HepG2 (cell line): ENCODE results near the gene MPPE1. TPM values are rescaled to one million over a fixed set of nuclear protein-coding genes. Genes with fewer than 3 reads are reported as not detected.

ENCODE experiments used
- CEBPG ChIP-seq: IDR thresholded peaks from 2 replicates; pipeline ENCODE4 v1.6.1; 2016
- CREM ChIP-seq, 2 experiments: sonication (generic) in 1 of 2; formaldehyde crosslinking in 1 of 2; IDR thresholded peaks; 2 replicates each; pipeline versions ENCODE4 v1.4.0 to v1.6.1; 2016 to 2020; ENCODE audit warnings: antibody characterized with exemption in 1 of 2, mild to moderate bottlenecking in 1 of 2, missing genetic modification reagents in 1 of 2
- DMAP1 ChIP-seq: IDR thresholded peaks from 2 replicates; pipeline ENCODE4 v1.6.1; 2016
- KDM3A ChIP-seq: IDR thresholded peaks from 2 replicates; pipeline ENCODE4 v1.6.1; 2018; ENCODE audit warnings: low read depth, missing compliant biosample characterization
- MTF1 ChIP-seq: sonication (generic); formaldehyde crosslinking; IDR thresholded peaks from 2 replicates; pipeline ENCODE4 v1.5.0; 2020; ENCODE audit warnings: missing genetic modification reagents
- NCOA5 ChIP-seq: sonication (generic); formaldehyde crosslinking; IDR thresholded peaks from 2 replicates; pipeline ENCODE4 v1.4.0; 2020; ENCODE audit warnings: missing genetic modification reagents
- PRMT3 ChIP-seq: sonication (generic); formaldehyde crosslinking; IDR thresholded peaks from 2 replicates; pipeline ENCODE4 v1.8.1; 2022; ENCODE audit warnings: low read depth, mild to moderate bottlenecking, moderate library complexity, missing genetic modification reagents, borderline replicate concordance
- RFXAP ChIP-seq: sonication (generic); formaldehyde crosslinking; IDR thresholded peaks from 2 replicates; pipeline ENCODE4 v1.4.0; 2020; ENCODE audit warnings: missing genetic modification reagents, borderline replicate concordance
- SMAD1 ChIP-seq: sonication (generic); formaldehyde crosslinking; IDR thresholded peaks from 2 replicates; pipeline ENCODE4 v1.4.0; 2020; ENCODE audit warnings: missing genetic modification reagents, low read depth, mild to moderate bottlenecking, borderline replicate concordance
- TOPORS ChIP-seq: sonication (generic); formaldehyde crosslinking; IDR thresholded peaks from 2 replicates; pipeline ENCODE4 v1.8.0; 2023; ENCODE audit warnings: mild to moderate bottlenecking, missing genetic modification reagents
- ZFP36L1 ChIP-seq: sonication (generic); formaldehyde crosslinking; IDR thresholded peaks from 2 replicates; pipeline ENCODE4 v1.8.0; 2022; ENCODE audit warnings: mild to moderate bottlenecking, missing genetic modification reagents, moderate library complexity
- ZNF225 ChIP-seq: sonication (generic); formaldehyde crosslinking; IDR thresholded peaks from 2 replicates; pipeline ENCODE4 v1.4.0; 2020; ENCODE audit warnings: mild to moderate bottlenecking, missing genetic modification reagents
- polyA plus RNA-seq, 8 experiments: library from polyadenylated mRNA; depleted of rRNA in 3 of 8; stranded (reverse) in 7 of 8; unstranded in 1 of 8; fragments of >200 nt; fragmentation: Illumina TruSeq in 4 of 8; extraction: Trizol in 4 of 8; gene quantifications; 2 replicates each; pipeline versions ENCODE4 v1.2.1 to v1.2.3, GENCODE V29; 2011 to 2016; ENCODE audit warnings: low read depth in 4 of 8, missing spikeins in 1 of 8, mixed read lengths in 1 of 8; ENCODE audit not compliant: insufficient read depth in 1 of 8
- total RNA-seq, 5 experiments: library from RNA; depleted of rRNA; stranded (reverse); fragments of >200 nt; fragmentation: Illumina TruSeq; extraction: Trizol; gene quantifications; 2 replicates each; pipeline ENCODE4 v1.2.3, GENCODE V29; 2016; ENCODE audit warnings: low read depth in 1 of 5
- TF ChIP-seq, protein P1 (sequence below): sonication (generic); formaldehyde crosslinking; IDR thresholded peaks from 2 replicates; pipeline ENCODE4 v1.5.1; 2020; ENCODE audit warnings: mild to moderate bottlenecking, moderate library complexity, missing genetic modification reagents
- TF ChIP-seq, protein P2 (sequence below): sonication (generic); formaldehyde crosslinking; IDR thresholded peaks from 2 replicates; pipeline ENCODE4 v1.5.1; 2020; ENCODE audit warnings: missing genetic modification reagents, mild to moderate bottlenecking, borderline replicate concordance
- TF ChIP-seq, protein P3 (sequence below): sonication (generic); formaldehyde crosslinking; IDR thresholded peaks from 2 replicates; pipeline ENCODE4 v1.4.0; 2020; ENCODE audit warnings: missing genetic modification reagents
- TF ChIP-seq, protein P4 (sequence below): sonication (generic); formaldehyde crosslinking; IDR thresholded peaks from 2 replicates; pipeline ENCODE4 v1.5.0; 2020; ENCODE audit warnings: missing genetic modification reagents
- TF ChIP-seq, protein P5 (sequence below): sonication (generic); formaldehyde crosslinking; IDR thresholded peaks from 2 replicates; pipeline ENCODE4 v1.4.0; 2020; ENCODE audit warnings: missing genetic modification reagents
- TF ChIP-seq, protein P6 (sequence below): sonication (generic); formaldehyde crosslinking; IDR thresholded peaks from 2 replicates; pipeline ENCODE4 v1.5.0; 2020; ENCODE audit warnings: missing genetic modification reagents, mild to moderate bottlenecking, borderline replicate concordance

MPPE1 gene
- total and polyA plus RNA-seq, 2 of the 13 experiments (the other 11 are each of a cell fraction or from before 2014, with no cell fraction given), result 9.6 to 11.9 TPM

DNA sequence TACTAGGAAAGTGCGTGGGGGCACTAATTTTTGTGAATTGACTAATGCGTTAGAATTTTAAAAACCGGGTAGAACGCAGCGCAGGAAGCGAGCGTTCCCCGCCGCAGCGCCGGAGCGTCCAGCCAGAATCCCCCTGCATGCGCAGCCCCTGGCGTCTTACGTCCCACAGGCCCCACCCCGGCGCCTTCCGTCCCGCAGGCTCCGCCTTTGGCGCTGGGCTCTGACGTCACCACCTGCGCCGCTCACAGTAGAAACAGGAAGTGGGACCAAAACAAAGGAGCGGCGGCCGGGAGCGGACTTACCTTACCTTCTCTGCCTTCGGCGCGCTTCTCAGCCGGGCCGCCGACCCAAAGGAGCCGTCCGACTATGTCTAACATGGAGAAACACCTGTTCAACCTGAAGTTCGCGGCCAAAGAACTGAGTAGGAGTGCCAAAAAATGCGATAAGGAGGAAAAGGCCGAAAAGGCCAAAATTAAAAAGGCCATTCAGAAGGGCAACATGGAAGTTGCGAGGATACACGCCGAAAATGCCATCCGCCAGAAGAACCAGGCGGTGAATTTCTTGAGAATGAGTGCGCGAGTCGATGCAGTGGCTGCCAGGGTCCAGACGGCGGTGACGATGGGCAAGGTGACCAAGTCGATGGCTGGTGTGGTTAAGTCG is 56.8 kb downstream of the MPPE1 start, which contains the start of gene CHMP1B (continued):
- TF ChIP-seq, protein P1, sequence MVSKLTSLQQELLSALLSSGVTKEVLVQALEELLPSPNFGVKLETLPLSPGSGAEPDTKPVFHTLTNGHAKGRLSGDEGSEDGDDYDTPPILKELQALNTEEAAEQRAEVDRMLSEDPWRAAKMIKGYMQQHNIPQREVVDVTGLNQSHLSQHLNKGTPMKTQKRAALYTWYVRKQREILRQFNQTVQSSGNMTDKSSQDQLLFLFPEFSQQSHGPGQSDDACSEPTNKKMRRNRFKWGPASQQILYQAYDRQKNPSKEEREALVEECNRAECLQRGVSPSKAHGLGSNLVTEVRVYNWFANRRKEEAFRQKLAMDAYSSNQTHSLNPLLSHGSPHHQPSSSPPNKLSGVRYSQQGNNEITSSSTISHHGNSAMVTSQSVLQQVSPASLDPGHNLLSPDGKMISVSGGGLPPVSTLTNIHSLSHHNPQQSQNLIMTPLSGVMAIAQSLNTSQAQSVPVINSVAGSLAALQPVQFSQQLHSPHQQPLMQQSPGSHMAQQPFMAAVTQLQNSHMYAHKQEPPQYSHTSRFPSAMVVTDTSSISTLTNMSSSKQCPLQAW (CRISPR knock-in tag), result peak; percentile 92; the same call in 1 of the 2 replicates
- TF ChIP-seq KDM3A, result peak; percentile 76; the same call in 1 of the 2 replicates
- TF ChIP-seq, protein P2, sequence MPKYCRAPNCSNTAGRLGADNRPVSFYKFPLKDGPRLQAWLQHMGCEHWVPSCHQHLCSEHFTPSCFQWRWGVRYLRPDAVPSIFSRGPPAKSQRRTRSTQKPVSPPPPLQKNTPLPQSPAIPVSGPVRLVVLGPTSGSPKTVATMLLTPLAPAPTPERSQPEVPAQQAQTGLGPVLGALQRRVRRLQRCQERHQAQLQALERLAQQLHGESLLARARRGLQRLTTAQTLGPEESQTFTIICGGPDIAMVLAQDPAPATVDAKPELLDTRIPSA (CRISPR knock-in tag), result peak; percentile 61; the same call in 1 of the 2 replicates
- peak; percentile 99 for TF ChIP-seq CREM (IDR thresholded peaks at IDR 0.05)
- TF ChIP-seq CREM (CRISPR knock-in tag; IDR thresholded peaks at IDR 0.05), result peak; percentile 94
- TF ChIP-seq TOPORS (CRISPR knock-in tag), result no peak
- TF ChIP-seq ZNF225, result 0 out of 2 replicates have a peak, but pooled peaks have one; percentile 48
- peak; percentile 69; the same call in 1 of the 2 replicates for TF ChIP-seq ZFP36L1 (CRISPR knock-in tag)
- peak; percentile 43; the same call in 1 of the 2 replicates for TF ChIP-seq CEBPG (CRISPR knock-in tag)
- TF ChIP-seq DMAP1 (CRISPR knock-in tag), result peak; percentile 38; the same call in 1 of the 2 replicates
- TF ChIP-seq RFXAP (CRISPR knock-in tag), result peak; percentile 68
- TF ChIP-seq, protein P3, sequence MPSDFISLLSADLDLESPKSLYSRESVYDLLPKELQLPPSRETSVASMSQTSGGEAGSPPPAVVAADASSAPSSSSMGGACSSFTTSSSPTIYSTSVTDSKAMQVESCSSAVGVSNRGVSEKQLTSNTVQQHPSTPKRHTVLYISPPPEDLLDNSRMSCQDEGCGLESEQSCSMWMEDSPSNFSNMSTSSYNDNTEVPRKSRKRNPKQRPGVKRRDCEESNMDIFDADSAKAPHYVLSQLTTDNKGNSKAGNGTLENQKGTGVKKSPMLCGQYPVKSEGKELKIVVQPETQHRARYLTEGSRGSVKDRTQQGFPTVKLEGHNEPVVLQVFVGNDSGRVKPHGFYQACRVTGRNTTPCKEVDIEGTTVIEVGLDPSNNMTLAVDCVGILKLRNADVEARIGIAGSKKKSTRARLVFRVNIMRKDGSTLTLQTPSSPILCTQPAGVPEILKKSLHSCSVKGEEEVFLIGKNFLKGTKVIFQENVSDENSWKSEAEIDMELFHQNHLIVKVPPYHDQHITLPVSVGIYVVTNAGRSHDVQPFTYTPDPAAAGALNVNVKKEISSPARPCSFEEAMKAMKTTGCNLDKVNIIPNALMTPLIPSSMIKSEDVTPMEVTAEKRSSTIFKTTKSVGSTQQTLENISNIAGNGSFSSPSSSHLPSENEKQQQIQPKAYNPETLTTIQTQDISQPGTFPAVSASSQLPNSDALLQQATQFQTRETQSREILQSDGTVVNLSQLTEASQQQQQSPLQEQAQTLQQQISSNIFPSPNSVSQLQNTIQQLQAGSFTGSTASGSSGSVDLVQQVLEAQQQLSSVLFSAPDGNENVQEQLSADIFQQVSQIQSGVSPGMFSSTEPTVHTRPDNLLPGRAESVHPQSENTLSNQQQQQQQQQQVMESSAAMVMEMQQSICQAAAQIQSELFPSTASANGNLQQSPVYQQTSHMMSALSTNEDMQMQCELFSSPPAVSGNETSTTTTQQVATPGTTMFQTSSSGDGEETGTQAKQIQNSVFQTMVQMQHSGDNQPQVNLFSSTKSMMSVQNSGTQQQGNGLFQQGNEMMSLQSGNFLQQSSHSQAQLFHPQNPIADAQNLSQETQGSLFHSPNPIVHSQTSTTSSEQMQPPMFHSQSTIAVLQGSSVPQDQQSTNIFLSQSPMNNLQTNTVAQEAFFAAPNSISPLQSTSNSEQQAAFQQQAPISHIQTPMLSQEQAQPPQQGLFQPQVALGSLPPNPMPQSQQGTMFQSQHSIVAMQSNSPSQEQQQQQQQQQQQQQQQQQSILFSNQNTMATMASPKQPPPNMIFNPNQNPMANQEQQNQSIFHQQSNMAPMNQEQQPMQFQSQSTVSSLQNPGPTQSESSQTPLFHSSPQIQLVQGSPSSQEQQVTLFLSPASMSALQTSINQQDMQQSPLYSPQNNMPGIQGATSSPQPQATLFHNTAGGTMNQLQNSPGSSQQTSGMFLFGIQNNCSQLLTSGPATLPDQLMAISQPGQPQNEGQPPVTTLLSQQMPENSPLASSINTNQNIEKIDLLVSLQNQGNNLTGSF (CRISPR knock-in tag), result peak; percentile 56; the same call in 1 of the 2 replicates
- TF ChIP-seq SMAD1 (CRISPR knock-in tag), result peak; percentile 78; the same call in 1 of the 2 replicates
- TF ChIP-seq, protein P4, sequence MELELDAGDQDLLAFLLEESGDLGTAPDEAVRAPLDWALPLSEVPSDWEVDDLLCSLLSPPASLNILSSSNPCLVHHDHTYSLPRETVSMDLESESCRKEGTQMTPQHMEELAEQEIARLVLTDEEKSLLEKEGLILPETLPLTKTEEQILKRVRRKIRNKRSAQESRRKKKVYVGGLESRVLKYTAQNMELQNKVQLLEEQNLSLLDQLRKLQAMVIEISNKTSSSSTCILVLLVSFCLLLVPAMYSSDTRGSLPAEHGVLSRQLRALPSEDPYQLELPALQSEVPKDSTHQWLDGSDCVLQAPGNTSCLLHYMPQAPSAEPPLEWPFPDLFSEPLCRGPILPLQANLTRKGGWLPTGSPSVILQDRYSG, result 0 out of 2 replicates have a peak, but pooled peaks have one; percentile 54
- TF ChIP-seq, protein P5, sequence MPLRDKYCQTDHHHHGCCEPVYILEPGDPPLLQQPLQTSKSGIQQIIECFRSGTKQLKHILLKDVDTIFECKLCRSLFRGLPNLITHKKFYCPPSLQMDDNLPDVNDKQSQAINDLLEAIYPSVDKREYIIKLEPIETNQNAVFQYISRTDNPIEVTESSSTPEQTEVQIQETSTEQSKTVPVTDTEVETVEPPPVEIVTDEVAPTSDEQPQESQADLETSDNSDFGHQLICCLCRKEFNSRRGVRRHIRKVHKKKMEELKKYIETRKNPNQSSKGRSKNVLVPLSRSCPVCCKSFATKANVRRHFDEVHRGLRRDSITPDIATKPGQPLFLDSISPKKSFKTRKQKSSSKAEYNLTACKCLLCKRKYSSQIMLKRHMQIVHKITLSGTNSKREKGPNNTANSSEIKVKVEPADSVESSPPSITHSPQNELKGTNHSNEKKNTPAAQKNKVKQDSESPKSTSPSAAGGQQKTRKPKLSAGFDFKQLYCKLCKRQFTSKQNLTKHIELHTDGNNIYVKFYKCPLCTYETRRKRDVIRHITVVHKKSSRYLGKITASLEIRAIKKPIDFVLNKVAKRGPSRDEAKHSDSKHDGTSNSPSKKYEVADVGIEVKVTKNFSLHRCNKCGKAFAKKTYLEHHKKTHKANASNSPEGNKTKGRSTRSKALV (CRISPR knock-in tag), result peak; percentile 74; the same call in 1 of the 2 replicates
- no peak for TF ChIP-seq NCOA5 (CRISPR knock-in tag)
- TF ChIP-seq, protein P6, sequence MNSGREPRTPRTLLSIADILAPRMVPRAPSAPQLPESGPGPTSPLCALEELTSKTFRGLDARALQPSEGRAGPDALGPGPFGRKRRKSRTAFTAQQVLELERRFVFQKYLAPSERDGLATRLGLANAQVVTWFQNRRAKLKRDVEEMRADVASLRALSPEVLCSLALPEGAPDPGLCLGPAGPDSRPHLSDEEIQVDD (CRISPR knock-in tag), result no peak
- no peak for TF ChIP-seq MTF1 (CRISPR knock-in tag)
- no peak for TF ChIP-seq PRMT3
